ENCODE measurements around the gene VPS26B.
"Not testable (repeated sequence)": the region's sequence is repeated elsewhere in the genome, so short reads cannot be mapped to it uniquely, and the experiment has no call there.

VPS26B gene

GRCh38 chr11:134242376-134242775 lies 17.9 kb downstream of the VPS26B start:
- peaks cover under 1% of the 10 kb centered on the region; the same call in 1 of the 2 replicates for H3K36me3 ChIP-seq (ENCODE audit: insufficient read depth, low read length)
- H3K9me3 ChIP-seq (ENCODE audit: control insufficient read depth, insufficient read depth, low read length): no peaks in the 10 kb centered on the region
- H3K9ac ChIP-seq (ENCODE audit: low read depth, low read length): no peak overlapping the region
- no peaks in the 10 kb centered on the region for H3K4me1 ChIP-seq (ENCODE audit: insufficient read depth, low read length)

- no peaks in the 10 kb centered on the region for H3K4me1 ChIP-seq (ENCODE audit: insufficient read depth, low read length)
- 0 out of 2 replicates have a peak, but pooled peaks cover 4% of the 10 kb centered on the region for H3K36me3 ChIP-seq (ENCODE audit: insufficient read depth, low read length)
- H3K9me3 ChIP-seq (ENCODE audit: control insufficient read depth, insufficient read depth, low read length): no peaks in the 10 kb centered on the region
- H3K9ac ChIP-seq (ENCODE audit: low read depth, low read length): no peak overlapping the region
These were observed 19.4 kb downstream of the VPS26B start for GRCh38 chr11:134243913-134244312.

- no peaks in the 10 kb centered on the region for H3K9me3 ChIP-seq (ENCODE audit: control insufficient read depth, insufficient read depth, low read length)
- H3K36me3 ChIP-seq (ENCODE audit: insufficient read depth, low read length): 0 out of 2 replicates have a peak, but pooled peaks cover 4% of the 10 kb centered on the region
- no peak overlapping the region for H3K9ac ChIP-seq (ENCODE audit: low read depth, low read length)
- H3K4me1 ChIP-seq (ENCODE audit: insufficient read depth, low read length): no peaks in the 10 kb centered on the region
These were observed 20.1 kb downstream of the VPS26B start for GRCh38 chr11:134244593-134244992.

- H3K4me1 ChIP-seq (ENCODE audit: insufficient read depth, low read length): no peaks in the 10 kb centered on the region
- no peak overlapping the region for H3K9ac ChIP-seq (ENCODE audit: low read depth, low read length)
- H3K9me3 ChIP-seq (ENCODE audit: control insufficient read depth, insufficient read depth, low read length): no peaks in the 10 kb centered on the region
- peaks cover 9% of the 10 kb centered on the region; the same call in 1 of the 2 replicates for H3K36me3 ChIP-seq (ENCODE audit: insufficient read depth, low read length)
These were observed 21.0 kb downstream of the VPS26B start for GRCh38 chr11:134245434-134245833.

GRCh38 chr11:134246100-134246499 lies 21.6 kb downstream of the VPS26B start:
- Histone ChIP-seq H3K4me1 (ENCODE audit: insufficient read depth, low read length) (no peaks in the 10 kb centered on the region), H3K36me3 (ENCODE audit: insufficient read depth, low read length) (peaks cover 9% of the 10 kb centered on the region; the same call in 1 of the 2 replicates), H3K9ac (ENCODE audit: low read depth, low read length) (no peak overlapping the region), H3K9me3 (ENCODE audit: control insufficient read depth, insufficient read depth, low read length) (no peaks in the 10 kb centered on the region)

- Histone ChIP-seq H3K4me1 (ENCODE audit: insufficient read depth, low read length) (no peaks in the 10 kb centered on the region), H3K36me3 (ENCODE audit: insufficient read depth, low read length) (peaks cover 9% of the 10 kb centered on the region; the same call in 1 of the 2 replicates), H3K9ac (ENCODE audit: low read depth, low read length) (no peak overlapping the region), H3K9me3 (ENCODE audit: control insufficient read depth, insufficient read depth, low read length) (no peaks in the 10 kb centered on the region)
These were observed 22.2 kb downstream of the VPS26B start for GRCh38 chr11:134246678-134247077.

- no peak overlapping the region for H3K9ac ChIP-seq (ENCODE audit: low read depth, low read length)
- H3K36me3 ChIP-seq (ENCODE audit: insufficient read depth, low read length): peaks cover 9% of the 10 kb centered on the region; the same call in 1 of the 2 replicates
- H3K9me3 ChIP-seq (ENCODE audit: control insufficient read depth, insufficient read depth, low read length): no peaks in the 10 kb centered on the region
- no peaks in the 10 kb centered on the region for H3K4me1 ChIP-seq (ENCODE audit: insufficient read depth, low read length)
These were observed 24.5 kb downstream of the VPS26B start for GRCh38 chr11:134248910-134249480.

- H3K4me1 ChIP-seq (ENCODE audit: insufficient read depth, low read length): peaks cover 5% of the 10 kb centered on the region; the same call in 1 of the 2 replicates
- peaks cover 9% of the 10 kb centered on the region; the same call in 1 of the 2 replicates for H3K36me3 ChIP-seq (ENCODE audit: insufficient read depth, low read length)
- H3K9me3 ChIP-seq (ENCODE audit: control insufficient read depth, insufficient read depth, low read length): no peaks in the 10 kb centered on the region
- no peak overlapping the region for H3K9ac ChIP-seq (ENCODE audit: low read depth, low read length)
These were observed 25.8 kb downstream of the VPS26B start for GRCh38 chr11:134250246-134250645.

- Histone ChIP-seq H3K9me3 (ENCODE audit: control insufficient read depth, insufficient read depth, low read length) (no peaks in the 10 kb centered on the region), H3K9ac (ENCODE audit: low read depth, low read length) (no peak overlapping the region), H3K4me1 (ENCODE audit: insufficient read depth, low read length) (peaks cover 5% of the 10 kb centered on the region; the same call in 1 of the 2 replicates), H3K36me3 (ENCODE audit: insufficient read depth, low read length) (peaks cover 9% of the 10 kb centered on the region; the same call in 1 of the 2 replicates)
These were observed 26.2 kb downstream of the VPS26B start for GRCh38 chr11:134250675-134251074.

- Histone ChIP-seq H3K4me1 (ENCODE audit: insufficient read depth, low read length) (peaks cover 5% of the 10 kb centered on the region; the same call in 1 of the 2 replicates), H3K9ac (ENCODE audit: low read depth, low read length) (peak overlapping the region; percentile 78), H3K9me3 (ENCODE audit: control insufficient read depth, insufficient read depth, low read length) (no peaks in the 10 kb centered on the region), H3K36me3 (ENCODE audit: insufficient read depth, low read length) (peaks cover 7% of the 10 kb centered on the region; the same call in 1 of the 2 replicates)
These were observed 28.1 kb downstream of the VPS26B start for GRCh38 chr11:134252346-134253187.

- Histone ChIP-seq H3K9me3 (ENCODE audit: control insufficient read depth, insufficient read depth, low read length) (no peaks in the 10 kb centered on the region), H3K4me1 (ENCODE audit: insufficient read depth, low read length) (peaks cover 5% of the 10 kb centered on the region; the same call in 1 of the 2 replicates), H3K36me3 (ENCODE audit: insufficient read depth, low read length) (peaks cover 5% of the 10 kb centered on the region; the same call in 1 of the 2 replicates), H3K9ac (ENCODE audit: low read depth, low read length) (peak within 1 kb of the TSS; percentile 78)
These were observed 28.9 kb downstream of the VPS26B start, which contains the start of the genes ACAD8 and THYN1 for GRCh38 chr11:134253188-134253993. ACAD8 (plus strand) TSS chr11:134253568; CDS start chr11:134253601, 33 bp downstream. THYN1 (minus strand) TSS chr11:134253352; CDS start chr11:134252882, 470 bp downstream.

- Histone ChIP-seq H3K9me3 (ENCODE audit: control insufficient read depth, insufficient read depth, low read length) (no peaks in the 10 kb centered on the region), H3K4me1 (ENCODE audit: insufficient read depth, low read length) (peaks cover 5% of the 10 kb centered on the region; the same call in 1 of the 2 replicates), H3K36me3 (ENCODE audit: insufficient read depth, low read length) (peaks cover 8% of the 10 kb centered on the region; the same call in 1 of the 2 replicates), H3K9ac (ENCODE audit: low read depth, low read length) (peak overlapping the region; percentile 78; the same call in 1 of the 2 replicates)
These were observed 30.1 kb downstream of the VPS26B start for GRCh38 chr11:134254433-134255183.

- not testable (repeated sequence) for H3K9ac ChIP-seq (ENCODE audit: low read depth, low read length); H3K9me3 ChIP-seq (ENCODE audit: control insufficient read depth, insufficient read depth, low read length); H3K4me1 ChIP-seq (ENCODE audit: insufficient read depth, low read length); H3K36me3 ChIP-seq (ENCODE audit: insufficient read depth, low read length)
These were observed 30.7 kb downstream of the VPS26B start for GRCh38 chr11:134255184-134255561.
